Ishikawa (cell line): ENCODE results near the gene RPS6KA2.

Experiments
- CEBPB ChIP-seq: IDR thresholded peaks from 2 replicates; pipeline ENCODE4 v1.6.1; 2012
- CREB1 ChIP-seq: IDR thresholded peaks from 2 replicates; pipeline ENCODE4 v1.6.1; 2012; ENCODE audit warnings: low read depth
- EGR1 ChIP-seq: IDR thresholded peaks from 2 replicates; pipeline ENCODE4 v1.6.1; 2012
- EP300 ChIP-seq: IDR thresholded peaks from 2 replicates; pipeline ENCODE4 v1.6.1; 2012; ENCODE audit warnings: borderline replicate concordance
- FOXM1 ChIP-seq: IDR thresholded peaks from 2 replicates; pipeline ENCODE4 v1.6.1; 2012; ENCODE audit warnings: low read depth, borderline replicate concordance
- MAX ChIP-seq: IDR thresholded peaks from 2 replicates; pipeline ENCODE4 v1.6.1; 2012
- NFIC ChIP-seq: IDR thresholded peaks from 2 replicates; pipeline ENCODE4 v1.6.1; 2012
- RAD21 ChIP-seq: IDR thresholded peaks from 2 replicates; pipeline ENCODE4 v1.6.1; 2012; ENCODE audit warnings: low read depth
- REST ChIP-seq: IDR thresholded peaks from 2 replicates; pipeline ENCODE4 v1.6.1; 2012; ENCODE audit warnings: low read depth, mild to moderate bottlenecking
- TAF1 ChIP-seq: IDR thresholded peaks from 2 replicates; pipeline ENCODE4 v1.6.1; 2012; ENCODE audit warnings: low read depth, mild to moderate bottlenecking
- TCF12 ChIP-seq: IDR thresholded peaks from 2 replicates; pipeline ENCODE4 v1.6.1; 2012; ENCODE audit warnings: low read depth
- TEAD4 ChIP-seq: IDR thresholded peaks from 2 replicates; pipeline ENCODE4 v1.6.1; 2012
- USF1 ChIP-seq: IDR thresholded peaks from 2 replicates; pipeline ENCODE4 v1.6.1; 2012
- YY1 ChIP-seq: IDR thresholded peaks from 2 replicates; pipeline ENCODE4 v1.6.1; 2012; ENCODE audit warnings: low read depth
- ZBTB7A ChIP-seq: IDR thresholded peaks from 2 replicates; pipeline ENCODE4 v1.6.1; 2012; ENCODE audit warnings: low read depth

Gene RPS6KA2

GRCh38 chr6:166423051-166423745, 203.9 kb downstream of the RPS6KA2 start:
- TF ChIP-seq CEBPB = no peak
- no peak for TF ChIP-seq TCF12
- no peak for TF ChIP-seq FOXM1
- TF ChIP-seq CREB1 = no peak

GRCh38 chr6:166422201-166422940, 204.7 kb downstream of the RPS6KA2 start:
- no peak for TF ChIP-seq USF1
- no peak for TF ChIP-seq CEBPB
- no peak for TF ChIP-seq TCF12
- TF ChIP-seq EGR1 = no peak
- TF ChIP-seq REST = no peak
- TF ChIP-seq RAD21 = no peak
- TF ChIP-seq TAF1 = no peak
- TF ChIP-seq YY1 = no peak
- no peak for TF ChIP-seq ZBTB7A
- no peak for TF ChIP-seq MAX
- TF ChIP-seq CREB1 = no peak
- TF ChIP-seq NFIC = no peak
- TF ChIP-seq FOXM1 = no peak
- no peak for TF ChIP-seq TEAD4
- TF ChIP-seq EP300 = no peak

- no peak for TF ChIP-seq YY1
- peak; percentile 28; the same call in 1 of the 2 replicates for TF ChIP-seq RAD21
These were observed 206.7 kb downstream of the RPS6KA2 start for GRCh38 chr6:166420351-166420750.

- no peak for TF ChIP-seq MAX
These were observed 207.3 kb downstream of the RPS6KA2 start for GRCh38 chr6:166419717-166420116.

- TF ChIP-seq RAD21 = no peak
- no peak for TF ChIP-seq TEAD4
- TF ChIP-seq CREB1 = no peak
- TF ChIP-seq EGR1 = no peak
These were observed 207.8 kb downstream of the RPS6KA2 start for GRCh38 chr6:166419286-166419685.

GRCh38 chr6:166418691-166419143, 208.3 kb downstream of the RPS6KA2 start:
- no peak for TF ChIP-seq REST

- no peak for TF ChIP-seq TAF1
- TF ChIP-seq TCF12 = no peak
- no peak for TF ChIP-seq NFIC
- no peak for TF ChIP-seq RAD21
- TF ChIP-seq CEBPB = no peak
- no peak for TF ChIP-seq TEAD4
- no peak for TF ChIP-seq REST
- no peak for TF ChIP-seq EP300
- no peak for TF ChIP-seq FOXM1
- no peak for TF ChIP-seq MAX
- no peak for TF ChIP-seq YY1
- TF ChIP-seq USF1 = no peak
- TF ChIP-seq ZBTB7A = no peak
- no peak for TF ChIP-seq EGR1
- no peak for TF ChIP-seq CREB1
These were observed 209.8 kb downstream of the RPS6KA2 start for GRCh38 chr6:166417285-166417691.
